ENCODE data around the gene CCDC57. TPM values are rescaled to one million over a fixed set of nuclear protein-coding genes. Genes with fewer than 3 reads are reported as not detected.
"Not testable (repeated sequence)": the region's sequence is repeated elsewhere in the genome, so short reads cannot be mapped to it uniquely, and the experiment has no call there.

Gene CCDC57
- total and polyA plus RNA-seq, 10 donors, result 28.8 to 164 (median 51.9) TPM

- TF ChIP-seq POLR2AphosphoS5 (IDR thresholded peaks at IDR 0.05), result no peak
- no peak for TF ChIP-seq POLR2A (IDR thresholded peaks at IDR 0.05)
- no peak for TF ChIP-seq CTCF (IDR thresholded peaks at IDR 0.05 in 8 of 11, conservative IDR thresholded peaks at IDR 0.05 in 3 of 11)
- DNase-seq, result peak; percentile 43
- no peaks in the 10 kb centered on the region for H3K4me1 ChIP-seq
- whole genome bisulfite sequencing, 5 donors, result 88 to 91% (median 90%) methylated on average over 18 of the region's 18 CpGs
- H3K27ac ChIP-seq, result no peak overlapping the region
- peaks cover 0 to 9% (median 0%) of the 10 kb centered on the region in 6 donors for H3K36me3 ChIP-seq
- no peak overlapping the region for H3K4me3 ChIP-seq
- no peaks in the 10 kb centered on the region for H3K27me3 ChIP-seq (replicated peaks in 1 of 7)
- H3K9me3 ChIP-seq, result no peaks in the 10 kb centered on the region
- intact Hi-C loops (cut with DNase I; ENCODE audit: low total_unique reads), result no loop called here
Observed at GRCh38 chr17:82146663-82147654, 65.7 kb downstream of the CCDC57 start.

GRCh38 chr17:82145550-82146155, 67.0 kb downstream of the CCDC57 start:
- 92 to 98% (median 95%) methylated on average over 9 to 13 of the region's 13 CpGs for WGBS, 5 donors
- no peaks in the 10 kb centered on the region for H3K4me1 ChIP-seq
- H3K4me3 ChIP-seq, result no peak overlapping the region
- peaks cover 0 to 9% (median 0%) of the 10 kb centered on the region in 6 donors for H3K36me3 ChIP-seq
- DNase-seq, result peak; percentile 66
- H3K27ac ChIP-seq, result no peak overlapping the region
- no peak for TF ChIP-seq CTCF (IDR thresholded peaks at IDR 0.05 in 8 of 11, conservative IDR thresholded peaks at IDR 0.05 in 3 of 11)
- no peak for TF ChIP-seq POLR2A (IDR thresholded peaks at IDR 0.05)
- TF ChIP-seq POLR2AphosphoS5 (IDR thresholded peaks at IDR 0.05), result no peak
- intact Hi-C loops (cut with DNase I; ENCODE audit: low total_unique reads), result no loop called here
- no peaks in the 10 kb centered on the region for H3K27me3 ChIP-seq (replicated peaks in 1 of 7)
- no peaks in the 10 kb centered on the region for H3K9me3 ChIP-seq

GRCh38 chr17:82143333-82143732, 69.3 kb downstream of the CCDC57 start:
- 86 to 96% (median 92%) methylated on average over 8 of the region's 8 CpGs for WGBS, 5 donors
- intact Hi-C loops (cut with DNase I; ENCODE audit: low total_unique reads), result no loop called here
- TF ChIP-seq CTCF (IDR thresholded peaks at IDR 0.05 in 8 of 11, conservative IDR thresholded peaks at IDR 0.05 in 3 of 11), result no peak
- TF ChIP-seq POLR2AphosphoS5 (IDR thresholded peaks at IDR 0.05), result no peak
- TF ChIP-seq POLR2A (IDR thresholded peaks at IDR 0.05), result no peak
- Histone ChIP-seq H3K27ac (no peak overlapping the region), H3K4me3 (no peak overlapping the region), H3K36me3 (peaks cover 0 to 9% (median 0%) of the 10 kb centered on the region in 6 donors), H3K4me1 (no peaks in the 10 kb centered on the region), H3K27me3 (replicated peaks in 1 of 7) (no peaks in the 10 kb centered on the region), H3K9me3 (no peaks in the 10 kb centered on the region)
- DNase-seq, result no peak

- H3K27me3 ChIP-seq (replicated peaks in 1 of 7); H3K36me3 ChIP-seq; DNase-seq; H3K4me3 ChIP-seq; H3K9me3 ChIP-seq; intact Hi-C loops (cut with DNase I; ENCODE audit: low total_unique reads); H3K27ac ChIP-seq; H3K4me1 ChIP-seq: not testable (repeated sequence)
- 88 to 93% (median 91%) methylated on average over 10 of the region's 10 CpGs for WGBS, 5 donors
Observed at GRCh38 chr17:82139961-82140360, 72.7 kb downstream of the CCDC57 start.
